ENCODE results near the gene SETBP1.

The SETBP1 gene

DNA sequence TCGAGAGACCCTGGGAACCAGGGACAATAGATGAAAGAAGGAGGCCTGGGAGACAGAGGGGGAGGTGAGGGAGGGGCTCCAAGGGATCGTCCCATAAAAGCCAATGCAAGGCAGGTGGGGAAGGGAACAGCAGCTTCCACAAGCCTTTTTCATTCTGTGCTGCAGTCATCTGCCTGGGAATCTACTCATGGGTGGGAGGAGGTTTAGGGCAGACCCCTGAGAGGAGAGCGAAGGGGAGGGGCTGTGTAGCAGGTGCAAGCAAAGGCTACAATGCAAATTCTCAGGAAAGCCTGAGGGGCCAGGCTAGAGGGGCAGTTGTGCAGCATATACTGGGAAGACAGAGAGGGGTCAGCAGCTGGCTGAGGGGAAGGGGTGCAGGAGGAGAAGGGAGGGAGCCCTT is 135.4 kb downstream of the SETBP1 start:
- no peak for ATAC-seq
- TF ChIP-seq ZNF565 (CRISPR knock-in tag; conservative IDR thresholded peaks at IDR 0.05; ENCODE audit: low read depth) (no peak), ZNF8 (CRISPR knock-in tag; IDR thresholded peaks at IDR 0.05) (no peak), BACH2 (CRISPR knock-in tag; IDR thresholded peaks at IDR 0.05; ENCODE audit: borderline replicate concordance) (no peak), RARB (CRISPR knock-in tag; IDR thresholded peaks at IDR 0.05) (no peak), ZNF70 (CRISPR knock-in tag; IDR thresholded peaks at IDR 0.05) (no peak), TCF4 (CRISPR knock-in tag; IDR thresholded peaks at IDR 0.05; ENCODE audit: borderline replicate concordance) (no peak), TOX (CRISPR knock-in tag; IDR thresholded peaks at IDR 0.05; ENCODE audit: borderline replicate concordance) (no peak), ISL1 (CRISPR knock-in tag; IDR thresholded peaks at IDR 0.05) (no peak), ZFP3 (CRISPR knock-in tag; IDR thresholded peaks at IDR 0.05) (no peak), SNAI2 (CRISPR knock-in tag; IDR thresholded peaks at IDR 0.05) (no peak), ZC3H10 (CRISPR knock-in tag; IDR thresholded peaks at IDR 0.05) (no peak), ARNTL (CRISPR knock-in tag; IDR thresholded peaks at IDR 0.05; ENCODE audit: borderline replicate concordance, low read depth) (no peak), CSDC2 (CRISPR knock-in tag; IDR thresholded peaks at IDR 0.05) (no peak), OSR1 (CRISPR knock-in tag; IDR thresholded peaks at IDR 0.05) (no peak), ZFP30 (CRISPR knock-in tag; IDR thresholded peaks at IDR 0.05) (no peak), PPARA (CRISPR knock-in tag; IDR thresholded peaks at IDR 0.05; ENCODE audit: borderline replicate concordance) (no peak)
- TF ChIP-seq, protein P1, sequence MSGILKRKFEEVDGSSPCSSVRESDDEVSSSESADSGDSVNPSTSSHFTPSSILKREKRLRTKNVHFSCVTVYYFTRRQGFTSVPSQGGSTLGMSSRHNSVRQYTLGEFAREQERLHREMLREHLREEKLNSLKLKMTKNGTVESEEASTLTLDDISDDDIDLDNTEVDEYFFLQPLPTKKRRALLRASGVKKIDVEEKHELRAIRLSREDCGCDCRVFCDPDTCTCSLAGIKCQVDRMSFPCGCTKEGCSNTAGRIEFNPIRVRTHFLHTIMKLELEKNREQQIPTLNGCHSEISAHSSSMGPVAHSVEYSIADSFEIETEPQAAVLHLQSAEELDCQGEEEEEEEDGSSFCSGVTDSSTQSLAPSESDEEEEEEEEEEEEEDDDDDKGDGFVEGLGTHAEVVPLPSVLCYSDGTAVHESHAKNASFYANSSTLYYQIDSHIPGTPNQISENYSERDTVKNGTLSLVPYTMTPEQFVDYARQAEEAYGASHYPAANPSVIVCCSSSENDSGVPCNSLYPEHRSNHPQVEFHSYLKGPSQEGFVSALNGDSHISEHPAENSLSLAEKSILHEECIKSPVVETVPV (CRISPR knock-in tag; IDR thresholded peaks at IDR 0.05), result no peak
- TF ChIP-seq, protein P2, sequence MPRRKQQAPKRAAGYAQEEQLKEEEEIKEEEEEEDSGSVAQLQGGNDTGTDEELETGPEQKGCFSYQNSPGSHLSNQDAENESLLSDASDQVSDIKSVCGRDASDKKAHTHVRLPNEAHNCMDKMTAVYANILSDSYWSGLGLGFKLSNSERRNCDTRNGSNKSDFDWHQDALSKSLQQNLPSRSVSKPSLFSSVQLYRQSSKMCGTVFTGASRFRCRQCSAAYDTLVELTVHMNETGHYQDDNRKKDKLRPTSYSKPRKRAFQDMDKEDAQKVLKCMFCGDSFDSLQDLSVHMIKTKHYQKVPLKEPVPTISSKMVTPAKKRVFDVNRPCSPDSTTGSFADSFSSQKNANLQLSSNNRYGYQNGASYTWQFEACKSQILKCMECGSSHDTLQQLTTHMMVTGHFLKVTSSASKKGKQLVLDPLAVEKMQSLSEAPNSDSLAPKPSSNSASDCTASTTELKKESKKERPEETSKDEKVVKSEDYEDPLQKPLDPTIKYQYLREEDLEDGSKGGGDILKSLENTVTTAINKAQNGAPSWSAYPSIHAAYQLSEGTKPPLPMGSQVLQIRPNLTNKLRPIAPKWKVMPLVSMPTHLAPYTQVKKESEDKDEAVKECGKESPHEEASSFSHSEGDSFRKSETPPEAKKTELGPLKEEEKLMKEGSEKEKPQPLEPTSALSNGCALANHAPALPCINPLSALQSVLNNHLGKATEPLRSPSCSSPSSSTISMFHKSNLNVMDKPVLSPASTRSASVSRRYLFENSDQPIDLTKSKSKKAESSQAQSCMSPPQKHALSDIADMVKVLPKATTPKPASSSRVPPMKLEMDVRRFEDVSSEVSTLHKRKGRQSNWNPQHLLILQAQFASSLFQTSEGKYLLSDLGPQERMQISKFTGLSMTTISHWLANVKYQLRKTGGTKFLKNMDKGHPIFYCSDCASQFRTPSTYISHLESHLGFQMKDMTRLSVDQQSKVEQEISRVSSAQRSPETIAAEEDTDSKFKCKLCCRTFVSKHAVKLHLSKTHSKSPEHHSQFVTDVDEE (CRISPR knock-in tag; IDR thresholded peaks at IDR 0.05), result no peak
- TF ChIP-seq, protein P3, sequence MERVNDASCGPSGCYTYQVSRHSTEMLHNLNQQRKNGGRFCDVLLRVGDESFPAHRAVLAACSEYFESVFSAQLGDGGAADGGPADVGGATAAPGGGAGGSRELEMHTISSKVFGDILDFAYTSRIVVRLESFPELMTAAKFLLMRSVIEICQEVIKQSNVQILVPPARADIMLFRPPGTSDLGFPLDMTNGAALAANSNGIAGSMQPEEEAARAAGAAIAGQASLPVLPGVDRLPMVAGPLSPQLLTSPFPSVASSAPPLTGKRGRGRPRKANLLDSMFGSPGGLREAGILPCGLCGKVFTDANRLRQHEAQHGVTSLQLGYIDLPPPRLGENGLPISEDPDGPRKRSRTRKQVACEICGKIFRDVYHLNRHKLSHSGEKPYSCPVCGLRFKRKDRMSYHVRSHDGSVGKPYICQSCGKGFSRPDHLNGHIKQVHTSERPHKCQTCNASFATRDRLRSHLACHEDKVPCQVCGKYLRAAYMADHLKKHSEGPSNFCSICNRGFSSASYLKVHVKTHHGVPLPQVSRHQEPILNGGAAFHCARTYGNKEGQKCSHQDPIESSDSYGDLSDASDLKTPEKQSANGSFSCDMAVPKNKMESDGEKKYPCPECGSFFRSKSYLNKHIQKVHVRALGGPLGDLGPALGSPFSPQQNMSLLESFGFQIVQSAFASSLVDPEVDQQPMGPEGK (CRISPR knock-in tag; IDR thresholded peaks at IDR 0.05; ENCODE audit: borderline replicate concordance), result no peak

DNA sequence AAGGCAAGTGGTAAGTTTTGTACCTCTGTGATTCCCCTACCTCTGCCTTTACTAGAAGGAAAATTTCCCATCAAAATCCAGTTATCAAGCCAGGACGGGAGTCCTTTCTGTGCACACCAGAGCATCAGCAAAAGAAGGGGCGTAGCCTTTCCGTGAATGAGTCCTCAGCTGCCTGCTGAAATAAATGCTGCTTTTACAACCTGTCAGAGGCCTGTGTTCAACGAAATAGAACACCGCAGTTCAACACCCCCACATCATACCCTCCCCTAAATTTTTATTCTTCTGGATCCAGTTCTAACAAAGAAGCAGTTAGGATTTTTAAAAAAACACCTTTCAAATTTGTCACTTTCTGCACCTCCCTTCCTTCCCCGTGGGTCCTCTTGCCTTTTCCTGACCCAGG is 135.8 kb downstream of the SETBP1 start:
- ATAC-seq, result no peak
- no peak for TF ChIP-seq BACH2 (CRISPR knock-in tag; IDR thresholded peaks at IDR 0.05; ENCODE audit: borderline replicate concordance)
- no peak for TF ChIP-seq RARB (CRISPR knock-in tag; IDR thresholded peaks at IDR 0.05)
- no peak for TF ChIP-seq OSR1 (CRISPR knock-in tag; IDR thresholded peaks at IDR 0.05)
- TF ChIP-seq, protein P3 (CRISPR knock-in tag; IDR thresholded peaks at IDR 0.05; ENCODE audit: borderline replicate concordance), result no peak
- no peak for TF ChIP-seq ISL1 (CRISPR knock-in tag; IDR thresholded peaks at IDR 0.05)
- TF ChIP-seq ZNF565 (CRISPR knock-in tag; conservative IDR thresholded peaks at IDR 0.05; ENCODE audit: low read depth), result no peak
- no peak for TF ChIP-seq ZFP30 (CRISPR knock-in tag; IDR thresholded peaks at IDR 0.05)
- TF ChIP-seq CSDC2 (CRISPR knock-in tag; IDR thresholded peaks at IDR 0.05), result no peak
- TF ChIP-seq ZFP3 (CRISPR knock-in tag; IDR thresholded peaks at IDR 0.05), result no peak
- TF ChIP-seq ZNF70 (CRISPR knock-in tag; IDR thresholded peaks at IDR 0.05), result no peak
- TF ChIP-seq ZC3H10 (CRISPR knock-in tag; IDR thresholded peaks at IDR 0.05), result no peak
- TF ChIP-seq, protein P4, sequence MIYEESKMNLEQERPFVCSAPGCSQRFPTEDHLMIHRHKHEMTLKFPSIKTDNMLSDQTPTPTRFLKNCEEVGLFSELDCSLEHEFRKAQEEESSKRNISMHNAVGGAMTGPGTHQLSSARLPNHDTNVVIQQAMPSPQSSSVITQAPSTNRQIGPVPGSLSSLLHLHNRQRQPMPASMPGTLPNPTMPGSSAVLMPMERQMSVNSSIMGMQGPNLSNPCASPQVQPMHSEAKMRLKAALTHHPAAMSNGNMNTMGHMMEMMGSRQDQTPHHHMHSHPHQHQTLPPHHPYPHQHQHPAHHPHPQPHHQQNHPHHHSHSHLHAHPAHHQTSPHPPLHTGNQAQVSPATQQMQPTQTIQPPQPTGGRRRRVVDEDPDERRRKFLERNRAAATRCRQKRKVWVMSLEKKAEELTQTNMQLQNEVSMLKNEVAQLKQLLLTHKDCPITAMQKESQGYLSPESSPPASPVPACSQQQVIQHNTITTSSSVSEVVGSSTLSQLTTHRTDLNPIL (CRISPR knock-in tag; IDR thresholded peaks at IDR 0.05; ENCODE audit: low read depth), result no peak
- TF ChIP-seq ARNTL (CRISPR knock-in tag; IDR thresholded peaks at IDR 0.05; ENCODE audit: borderline replicate concordance, low read depth), result no peak
- no peak for TF ChIP-seq ESRRG (CRISPR knock-in tag; IDR thresholded peaks at IDR 0.05)
- TF ChIP-seq, protein P5, sequence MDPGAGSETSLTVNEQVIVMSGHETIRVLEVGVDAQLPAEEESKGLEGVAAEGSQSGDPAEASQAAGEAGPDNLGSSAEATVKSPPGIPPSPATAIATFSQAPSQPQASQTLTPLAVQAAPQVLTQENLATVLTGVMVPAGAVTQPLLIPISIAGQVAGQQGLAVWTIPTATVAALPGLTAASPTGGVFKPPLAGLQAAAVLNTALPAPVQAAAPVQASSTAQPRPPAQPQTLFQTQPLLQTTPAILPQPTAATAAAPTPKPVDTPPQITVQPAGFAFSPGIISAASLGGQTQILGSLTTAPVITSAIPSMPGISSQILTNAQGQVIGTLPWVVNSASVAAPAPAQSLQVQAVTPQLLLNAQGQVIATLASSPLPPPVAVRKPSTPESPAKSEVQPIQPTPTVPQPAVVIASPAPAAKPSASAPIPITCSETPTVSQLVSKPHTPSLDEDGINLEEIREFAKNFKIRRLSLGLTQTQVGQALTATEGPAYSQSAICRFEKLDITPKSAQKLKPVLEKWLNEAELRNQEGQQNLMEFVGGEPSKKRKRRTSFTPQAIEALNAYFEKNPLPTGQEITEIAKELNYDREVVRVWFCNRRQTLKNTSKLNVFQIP (CRISPR knock-in tag; IDR thresholded peaks at IDR 0.05; ENCODE audit: borderline replicate concordance, low read depth), result no peak
- TF ChIP-seq ZNF8 (CRISPR knock-in tag; IDR thresholded peaks at IDR 0.05), result no peak

Data from SK-N-SH treated with all-trans-retinoic acid at 6 μM for 48 hours (cell line).